Posterior cingulate gyrus (tissue), 11 donors: ENCODE results near the gene PRDM4.
A peak's percentile ranks its signal among the peaks of the same experiment; 100 is the strongest.
"Not testable (repeated sequence)": the region's sequence is repeated elsewhere in the genome, so short reads cannot be mapped to it uniquely, and the experiment has no call there.

Experiments used
- DNase-seq, 10 donors: peaks; one replicate each; pipeline versions ENCODE4 v3.0.0 to v3.0.0-alpha.2; 2020 to 2021; ENCODE audit warnings: mixed read lengths in 3 of 10
- intact Hi-C: fragments of 100-400 bp; cut with DNase I; formaldehyde crosslinking; loops from one replicate; pipeline ENCODE4 v1.15.1; 2023

PRDM4 gene

DNA sequence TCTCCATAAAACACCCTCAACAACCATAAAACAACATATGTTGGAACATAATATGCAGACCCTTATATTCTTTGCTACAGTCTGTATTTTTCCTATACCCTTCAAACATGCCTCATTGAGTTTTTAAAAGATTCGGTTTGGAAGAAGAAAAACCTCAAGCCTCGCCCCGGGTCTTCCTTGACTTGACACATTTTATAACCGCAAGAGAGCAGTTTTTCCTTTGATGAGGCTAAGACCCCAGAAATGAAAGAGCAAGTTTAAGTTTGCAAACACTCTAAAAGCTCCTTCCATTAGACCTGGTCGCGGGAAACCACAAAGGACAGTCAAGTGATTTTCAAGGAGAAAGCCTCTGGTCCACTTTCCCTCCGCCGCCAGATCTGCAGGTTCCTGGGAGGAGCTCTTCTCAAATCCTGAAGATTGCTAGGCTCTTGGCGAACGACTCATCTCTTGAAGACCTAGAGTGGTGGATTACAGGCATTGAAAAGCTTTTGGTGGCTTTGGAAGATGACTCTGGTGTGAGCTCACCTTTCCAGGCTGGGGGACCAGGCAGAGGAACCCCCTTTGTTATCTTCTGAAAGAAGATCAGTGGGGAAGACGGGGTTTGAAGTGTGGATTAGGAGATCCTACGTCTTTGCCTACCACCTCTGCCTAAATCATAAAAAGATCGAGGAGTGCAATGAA lies 13.6 kb upstream of the PRDM4 start, which contains the start of gene ASCL4:
TSS of gene ASCL4 (plus strand) at position 356 of the 681 bp plus-strand sequence. CDS start 515 bp downstream, outside the sequence.
- no peak for DNase-seq
- intact Hi-C loops = no loop called here

DNA sequence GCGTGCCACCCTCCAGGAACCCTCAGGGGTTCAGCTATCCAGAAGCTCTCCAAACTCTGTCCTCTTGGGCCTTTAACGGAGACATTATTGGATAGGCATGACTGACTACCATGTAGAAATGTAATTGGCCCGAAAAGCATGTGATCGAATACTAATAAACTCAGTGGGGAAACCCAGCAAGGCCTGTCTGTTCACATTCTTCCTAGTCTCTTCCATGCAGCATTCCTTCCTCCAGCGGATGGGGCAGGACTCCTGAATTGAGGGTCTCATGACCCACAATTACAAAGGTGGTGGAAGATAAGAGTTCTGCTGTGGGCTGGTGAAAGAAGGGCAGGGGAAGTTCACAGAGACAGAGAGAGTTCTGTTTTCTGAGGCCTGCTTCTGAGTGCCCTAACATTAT lies 6.5 kb upstream of the PRDM4 start:
- DNase-seq = no peak
- intact Hi-C loops = no loop called here

DNA sequence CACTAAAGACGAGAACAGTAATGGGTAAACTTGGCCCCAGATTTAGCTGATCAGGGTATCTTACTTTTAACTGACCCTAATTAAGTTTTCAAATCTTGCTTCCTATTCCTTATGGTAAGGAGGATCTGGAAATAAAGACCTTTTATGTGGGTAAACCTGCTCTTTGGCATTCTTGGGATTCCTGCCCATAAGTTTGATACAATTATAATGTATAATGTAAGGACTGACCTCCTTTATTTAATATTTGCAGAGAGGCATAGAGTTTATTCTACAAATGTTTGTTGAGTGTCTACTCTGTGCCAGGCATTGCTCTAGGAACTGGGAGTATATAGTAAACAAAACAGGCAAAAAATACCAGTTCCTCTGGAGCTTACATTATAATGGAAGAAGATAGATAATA lies 4.4 kb upstream of the PRDM4 start:
- no peak for DNase-seq
- intact Hi-C loops = no loop called here

GRCh38 chr12:107764626-107765025 lies 3.7 kb upstream of the PRDM4 start:
- intact Hi-C loops = loop anchor here (5.0 kb wide), 1 partner anchor 118 kb away; no protein-coding TSS in a partner anchor
- DNase-seq = no peak

DNA sequence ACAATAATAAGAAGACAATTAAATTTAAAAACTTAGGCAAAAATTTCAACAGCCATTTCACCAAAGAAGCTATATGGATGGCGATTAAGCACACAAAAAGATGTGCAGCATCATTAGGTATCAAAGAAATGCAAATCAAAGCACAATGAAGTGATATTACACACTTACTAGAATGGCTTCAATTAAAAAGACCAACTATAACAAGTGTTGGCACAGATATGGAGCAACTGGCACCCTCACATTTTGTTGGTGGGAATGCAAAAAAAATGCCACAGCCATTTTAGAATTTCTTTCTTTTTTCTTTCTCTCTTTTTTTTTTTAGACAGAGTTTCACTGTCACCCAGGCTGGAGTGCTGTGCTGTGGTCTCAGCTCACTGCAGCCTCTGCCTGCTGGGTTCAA lies 1.9 kb upstream of the PRDM4 start:
- DNase-seq = no peak
- intact Hi-C loops = loop anchor here (5.0 kb wide), 1 partner anchor 119 kb away; no protein-coding TSS in a partner anchor

GRCh38 chr12:107761502-107761904 lies 566 bp upstream of the PRDM4 start:
- intact Hi-C loops = loop anchor here (1.0 to 5.0 kb wide), 2 partner anchors 76 to 121 kb away; partner anchors contain the start of gene PWP1
- no peak for DNase-seq

GRCh38 chr12:107760207-107760808 lies 629 bp downstream of the PRDM4 start:
- intact Hi-C loops = loop anchor here (5.0 kb wide), 1 partner anchor 122 kb away; no protein-coding TSS in a partner anchor

GRCh38 chr12:107759410-107759809 lies 1.5 kb downstream of the PRDM4 start:
- intact Hi-C loops = no loop called here
- DNase-seq = no peak

More at GRCh38 chr12:107760207-107760808, 629 bp downstream of the PRDM4 start:
- DNase-seq = peak in 6 of 10 donors; percentile 8 to 88 (median 18)

GRCh38 chr12:107749083-107749482 lies 11.9 kb downstream of the PRDM4 start:
- intact Hi-C loops = no loop called here
- no peak for DNase-seq

DNA sequence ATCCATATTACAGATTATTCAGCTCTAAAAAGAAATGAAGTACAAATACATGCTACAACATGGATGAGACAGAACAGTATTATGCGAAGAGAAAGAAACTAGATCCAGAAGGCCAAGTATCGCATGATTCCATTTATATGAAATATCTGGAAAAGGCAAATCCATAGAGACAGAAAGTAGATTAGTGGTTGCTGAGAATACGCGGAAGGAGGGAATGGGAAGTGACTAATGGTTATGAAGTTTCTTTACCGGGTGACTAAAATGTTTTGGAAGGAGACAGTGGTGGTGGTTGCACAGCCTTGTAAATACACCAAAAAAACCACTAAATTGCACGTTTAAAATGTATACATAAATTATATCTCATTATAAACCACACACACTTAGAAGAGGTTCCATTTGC lies 12.5 kb downstream of the PRDM4 start:
- intact Hi-C loops = no loop called here
- DNase-seq = no peak

DNA sequence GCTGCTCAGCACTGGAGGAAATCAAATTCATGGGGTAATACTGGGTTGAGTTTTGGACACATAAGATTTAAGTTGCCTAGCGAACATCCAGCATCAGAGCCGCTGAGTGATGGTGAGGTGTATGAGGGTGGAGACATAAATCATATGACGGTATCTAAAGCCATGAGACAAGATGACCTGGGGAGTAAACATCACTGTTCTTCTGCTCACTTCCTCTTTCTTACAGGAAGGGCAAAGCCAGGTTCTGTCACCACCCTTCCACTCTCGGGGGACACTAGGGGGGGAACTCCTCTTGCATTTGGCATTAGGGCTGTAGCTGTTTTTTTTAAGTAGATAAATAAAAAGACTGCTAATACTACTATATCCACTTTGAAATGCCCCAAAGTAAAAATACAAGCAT lies 24.0 kb downstream of the PRDM4 start:
- no peak for DNase-seq
- intact Hi-C loops = no loop called here

DNA sequence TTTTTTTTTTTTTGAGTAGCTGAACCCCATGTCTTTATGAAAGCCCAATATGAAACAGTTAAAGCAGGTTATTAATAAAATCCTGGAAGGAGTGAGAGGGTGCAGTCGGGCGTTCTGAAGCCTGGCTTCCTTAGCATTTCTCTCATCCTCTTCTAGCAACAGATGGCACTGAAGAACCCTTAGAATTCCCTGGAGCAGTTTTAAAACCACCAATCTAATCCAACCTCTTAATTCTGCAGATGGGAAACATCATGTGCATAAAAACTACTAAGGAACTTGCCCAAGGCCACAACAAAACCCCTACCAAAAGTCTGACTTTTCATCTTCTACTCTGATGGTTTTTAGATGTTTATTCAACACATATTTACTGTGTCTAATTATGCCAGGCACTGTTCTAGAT lies 25.2 kb downstream of the PRDM4 start:
- DNase-seq = no peak
- intact Hi-C loops = no loop called here

GRCh38 chr12:107734139-107734538 lies 26.8 kb downstream of the PRDM4 start:
- intact Hi-C loops = no loop called here
- DNase-seq = no peak

- DNase-seq = no peak
- intact Hi-C loops = no loop called here
Observed at GRCh38 chr12:107732365-107732764, 28.6 kb downstream of the PRDM4 start.

DNA sequence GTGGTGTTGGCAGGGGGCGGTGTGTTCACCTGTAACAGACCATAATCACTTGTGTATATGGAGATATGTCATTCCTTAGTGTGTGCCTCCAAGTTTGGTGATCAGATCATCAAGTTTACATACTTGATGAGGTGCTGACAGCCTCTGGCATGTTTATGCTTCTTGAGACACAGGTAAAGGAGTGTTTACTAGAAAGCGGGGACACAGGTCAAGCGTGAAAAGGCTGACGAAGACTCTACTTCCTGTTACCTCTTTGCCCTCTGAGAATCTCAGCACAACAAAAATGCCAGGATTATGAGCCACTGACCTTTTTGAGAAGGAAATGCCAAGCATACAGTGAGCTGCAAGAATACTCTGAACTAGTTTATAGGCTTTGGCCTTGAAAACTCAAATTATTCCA lies 29.6 kb downstream of the PRDM4 start:
- intact Hi-C loops = no loop called here
- DNase-seq = no peak

DNA sequence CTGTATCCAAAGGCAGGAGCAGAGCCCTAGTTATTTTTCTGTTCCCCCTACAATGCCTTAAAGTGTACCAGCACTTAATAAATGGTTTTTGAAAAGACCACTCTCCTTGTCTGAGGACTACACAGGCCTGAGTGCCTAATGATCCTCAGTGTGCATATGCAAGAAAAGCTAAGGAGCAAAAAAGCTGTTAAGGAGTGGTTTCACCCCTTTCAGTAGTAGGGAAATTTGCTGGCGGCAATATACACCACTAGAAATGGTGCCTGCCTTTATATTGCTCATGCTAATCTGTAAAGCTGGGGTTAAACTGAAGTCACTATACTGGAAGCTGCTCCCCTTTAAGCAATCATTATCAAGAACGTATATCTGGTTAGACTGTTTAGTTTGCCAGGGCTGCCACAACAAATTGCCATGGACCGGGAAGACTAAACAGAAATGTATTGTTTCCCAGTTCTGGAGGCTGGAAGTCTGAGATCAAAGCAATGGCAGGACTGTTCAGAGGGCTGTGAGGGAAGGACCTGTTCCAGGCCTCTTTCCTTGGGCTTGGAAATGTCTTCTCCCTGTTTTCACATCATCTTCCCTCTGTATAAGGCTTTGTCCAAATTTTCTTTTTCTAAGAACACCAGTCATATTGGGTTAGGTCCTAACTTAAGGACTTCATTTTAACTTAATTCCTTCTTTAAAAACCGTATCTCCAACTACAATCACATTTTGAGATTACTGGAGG lies 30.2 kb downstream of the PRDM4 start:
- DNase-seq = no peak
- intact Hi-C loops = no loop called here

DNA sequence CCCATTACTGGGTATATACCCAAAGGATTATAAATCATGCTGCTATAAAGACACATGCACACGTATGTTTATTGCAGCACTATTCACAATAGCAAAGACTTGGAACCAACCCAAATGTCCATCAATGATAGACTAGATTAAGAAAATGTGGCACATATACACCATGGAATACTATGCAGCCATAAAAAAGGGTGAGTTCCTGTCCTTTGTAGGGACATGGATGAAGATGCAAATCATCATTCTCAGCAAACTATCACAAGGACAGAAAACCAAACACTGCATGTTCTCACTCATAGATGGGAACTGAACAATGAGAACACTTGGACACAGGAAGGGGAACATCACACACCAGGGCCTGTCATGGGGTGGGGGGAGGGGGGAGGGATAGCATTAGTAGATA lies 33.2 kb downstream of the PRDM4 start:
- DNase-seq, intact Hi-C loops: not testable (repeated sequence)

GRCh38 chr12:107727327-107727726 lies 33.6 kb downstream of the PRDM4 start:
- intact Hi-C loops, DNase-seq: not testable (repeated sequence)

- intact Hi-C loops = no loop called here
- DNase-seq = no peak
Observed at GRCh38 chr12:107718606-107719005, 42.3 kb downstream of the PRDM4 start.

DNA sequence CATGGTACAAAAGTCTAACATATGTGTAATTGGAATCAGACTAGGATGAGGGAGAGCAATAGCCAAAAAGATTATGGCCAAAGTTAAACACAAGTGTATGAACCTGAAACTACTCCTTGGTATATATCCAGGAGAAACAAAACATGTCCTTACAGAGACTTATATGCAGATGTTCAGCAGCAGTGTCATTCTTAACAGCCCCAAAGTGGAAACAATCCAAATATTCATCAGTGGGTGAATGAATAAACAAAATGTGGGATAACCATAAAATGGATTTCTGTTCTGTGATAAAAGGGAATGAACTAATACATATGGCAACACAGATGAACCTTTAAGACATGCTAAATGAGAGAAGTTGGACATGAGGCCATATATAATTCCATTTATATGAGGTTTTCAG lies 45.2 kb downstream of the PRDM4 start:
- intact Hi-C loops = no loop called here
- no peak for DNase-seq

DNA sequence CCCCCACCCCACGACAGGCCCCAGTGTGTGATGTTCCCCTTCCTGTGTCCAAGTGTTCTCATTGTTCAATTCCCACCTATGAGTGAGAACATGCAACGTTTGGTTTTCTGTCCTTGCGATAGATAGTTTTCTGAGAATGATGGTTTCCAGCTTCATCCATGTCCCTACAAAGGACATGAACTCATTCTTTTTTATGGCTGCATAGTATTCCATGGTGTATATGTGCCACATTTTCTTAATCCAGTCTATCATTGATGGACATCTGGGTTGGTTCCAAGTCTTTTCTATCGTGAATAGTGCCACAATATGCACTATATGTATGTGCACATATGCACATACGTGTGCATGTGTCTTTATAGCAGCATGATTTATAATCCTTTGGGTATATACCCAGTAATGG lies 55.4 kb downstream of the PRDM4 start:
- intact Hi-C loops, DNase-seq: not testable (repeated sequence)
